ENCODE data around the gene OR2AG1.

DNA sequence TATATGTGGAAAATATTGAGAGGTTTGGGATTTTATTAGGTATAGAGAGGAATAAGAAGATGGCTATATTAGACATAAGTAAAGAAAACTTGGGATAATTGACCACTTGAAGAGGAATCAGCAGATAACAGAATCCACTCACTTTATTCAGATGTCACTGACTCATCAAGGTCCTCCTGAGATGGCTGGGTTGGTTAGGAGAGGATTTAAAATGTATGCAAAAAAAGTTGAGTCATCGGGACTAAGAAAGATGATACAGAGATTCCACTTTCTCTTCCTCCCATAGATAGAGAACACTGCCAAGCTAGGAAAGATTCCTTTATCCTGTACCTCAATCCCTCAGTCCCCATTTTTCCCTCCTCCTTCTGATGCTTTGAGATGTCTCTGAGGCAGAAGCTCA is 16.6 kb downstream of the OR2AG1 start, which contains the start of gene OR6A2:
- TF ChIP-seq, protein P1, sequence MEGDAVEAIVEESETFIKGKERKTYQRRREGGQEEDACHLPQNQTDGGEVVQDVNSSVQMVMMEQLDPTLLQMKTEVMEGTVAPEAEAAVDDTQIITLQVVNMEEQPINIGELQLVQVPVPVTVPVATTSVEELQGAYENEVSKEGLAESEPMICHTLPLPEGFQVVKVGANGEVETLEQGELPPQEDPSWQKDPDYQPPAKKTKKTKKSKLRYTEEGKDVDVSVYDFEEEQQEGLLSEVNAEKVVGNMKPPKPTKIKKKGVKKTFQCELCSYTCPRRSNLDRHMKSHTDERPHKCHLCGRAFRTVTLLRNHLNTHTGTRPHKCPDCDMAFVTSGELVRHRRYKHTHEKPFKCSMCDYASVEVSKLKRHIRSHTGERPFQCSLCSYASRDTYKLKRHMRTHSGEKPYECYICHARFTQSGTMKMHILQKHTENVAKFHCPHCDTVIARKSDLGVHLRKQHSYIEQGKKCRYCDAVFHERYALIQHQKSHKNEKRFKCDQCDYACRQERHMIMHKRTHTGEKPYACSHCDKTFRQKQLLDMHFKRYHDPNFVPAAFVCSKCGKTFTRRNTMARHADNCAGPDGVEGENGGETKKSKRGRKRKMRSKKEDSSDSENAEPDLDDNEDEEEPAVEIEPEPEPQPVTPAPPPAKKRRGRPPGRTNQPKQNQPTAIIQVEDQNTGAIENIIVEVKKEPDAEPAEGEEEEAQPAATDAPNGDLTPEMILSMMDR (IDR thresholded peaks at IDR 0.05) = no peak
- TF ChIP-seq POLR2A (IDR thresholded peaks at IDR 0.05) = no peak
